ENCODE measurements around the gene GUSB.
"Not testable (repeated sequence)": the region's sequence is repeated elsewhere in the genome, so short reads cannot be mapped to it uniquely, and the experiment has no call there.

Gene GUSB

DNA sequence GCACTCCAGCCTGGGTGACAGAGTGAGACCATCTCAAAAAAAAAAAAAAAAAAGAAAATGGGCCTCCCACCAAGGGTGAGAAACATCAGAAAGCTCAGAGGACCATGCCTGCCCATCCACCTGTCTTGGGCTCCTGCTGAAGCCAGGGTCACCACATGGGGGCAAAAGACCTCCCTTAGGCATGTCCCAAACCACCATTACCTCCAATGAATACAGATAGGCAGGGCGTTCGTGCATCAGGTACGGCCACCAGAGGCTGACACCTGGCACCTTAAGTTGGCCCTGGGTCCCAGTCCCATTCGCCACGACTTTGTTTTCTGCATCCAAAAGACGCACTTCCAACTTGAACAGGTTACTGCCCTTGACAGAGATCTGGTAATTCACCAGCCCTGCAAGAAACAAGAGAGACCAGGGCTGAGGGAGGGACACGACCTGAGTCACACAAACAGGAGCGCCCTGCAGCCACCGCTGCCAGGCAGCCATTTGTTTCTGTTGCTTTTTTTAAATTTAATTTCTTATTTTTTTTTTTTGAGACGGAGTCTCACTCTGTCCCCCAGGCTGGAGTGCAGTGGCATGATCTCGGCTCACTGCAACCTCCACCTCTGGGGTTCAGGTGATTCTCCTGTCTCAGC is 6.1 kb downstream of the GUSB start:
- no peak for DNase-seq (ENCODE audit: low read depth)

GRCh38 chr7:65974876-65975275 is 7.1 kb downstream of the GUSB start:
- DNase-seq (ENCODE audit: low read depth) = no peak

DNA sequence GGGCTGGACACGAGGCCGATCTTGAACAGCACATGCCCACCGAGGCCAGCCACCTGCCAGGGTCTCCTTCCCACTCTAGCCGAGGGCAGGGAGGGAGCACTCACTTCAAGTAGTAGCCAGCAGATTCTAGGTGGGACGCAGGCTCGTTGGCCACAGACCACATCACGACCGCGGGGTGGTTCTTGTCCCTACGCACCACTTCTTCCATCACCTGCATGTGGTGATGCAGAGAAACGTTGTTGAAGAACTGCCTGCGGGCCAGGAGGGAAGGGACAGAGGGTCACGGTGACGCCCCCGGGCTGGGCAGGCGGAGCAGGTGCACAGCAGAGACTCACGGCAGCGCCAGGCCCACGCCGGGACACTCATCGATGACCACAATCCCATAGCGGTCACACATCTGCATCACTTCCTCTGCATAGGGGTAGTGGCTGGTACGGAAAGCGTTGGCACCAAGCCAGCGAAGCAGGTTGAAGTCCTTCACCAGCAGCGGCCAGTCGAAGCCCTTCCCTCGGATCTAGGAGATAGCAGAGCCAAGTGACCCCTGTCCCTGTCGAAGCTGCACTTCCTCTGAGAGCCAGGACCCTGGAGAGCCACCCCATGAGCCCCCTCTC is 7.7 kb downstream of the GUSB start:
- DNase-seq (ENCODE audit: low read depth) = no peak

DNA sequence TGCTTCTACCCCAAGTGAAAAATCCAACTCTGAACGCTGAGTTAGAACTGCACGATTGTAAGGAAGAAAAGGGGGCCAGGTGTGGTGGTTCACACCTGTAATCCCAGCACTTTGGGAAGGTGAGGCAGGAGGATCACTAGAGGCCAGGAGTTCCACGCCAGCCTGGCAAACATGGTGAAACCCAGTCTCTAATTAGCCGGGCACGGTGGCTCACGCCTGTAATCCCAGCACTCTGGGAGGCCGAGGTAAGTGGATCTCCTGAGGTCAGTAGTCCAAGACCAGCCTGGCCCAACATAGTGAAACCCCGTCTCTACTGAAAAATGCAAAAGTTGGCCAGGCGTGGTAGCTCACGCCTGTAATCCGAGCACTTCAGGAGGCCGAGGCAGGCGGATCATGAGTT is 9.0 kb downstream of the GUSB start:
- DNase-seq (ENCODE audit: low read depth) = no peak

DNA sequence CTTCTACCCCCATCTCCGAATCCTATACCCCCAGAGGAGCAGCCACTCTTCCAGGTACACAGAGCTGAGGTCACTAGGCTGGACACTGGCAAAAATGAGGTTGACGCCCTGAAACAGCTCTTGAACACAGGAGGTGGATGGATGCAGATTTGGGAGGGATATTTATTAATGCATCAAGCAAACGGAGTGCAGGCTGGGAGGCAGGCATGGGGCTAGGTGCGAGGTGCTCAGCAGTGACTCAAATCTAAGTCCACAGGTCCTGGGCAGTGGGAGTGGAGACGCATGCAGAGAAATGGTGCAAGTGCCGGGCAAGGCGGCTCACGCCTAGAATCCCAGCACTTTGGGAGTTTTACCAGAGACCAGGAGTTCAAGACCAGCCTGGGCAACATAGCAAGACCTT is 11.0 kb downstream of the GUSB start:
- DNase-seq (ENCODE audit: low read depth) = no peak

DNA sequence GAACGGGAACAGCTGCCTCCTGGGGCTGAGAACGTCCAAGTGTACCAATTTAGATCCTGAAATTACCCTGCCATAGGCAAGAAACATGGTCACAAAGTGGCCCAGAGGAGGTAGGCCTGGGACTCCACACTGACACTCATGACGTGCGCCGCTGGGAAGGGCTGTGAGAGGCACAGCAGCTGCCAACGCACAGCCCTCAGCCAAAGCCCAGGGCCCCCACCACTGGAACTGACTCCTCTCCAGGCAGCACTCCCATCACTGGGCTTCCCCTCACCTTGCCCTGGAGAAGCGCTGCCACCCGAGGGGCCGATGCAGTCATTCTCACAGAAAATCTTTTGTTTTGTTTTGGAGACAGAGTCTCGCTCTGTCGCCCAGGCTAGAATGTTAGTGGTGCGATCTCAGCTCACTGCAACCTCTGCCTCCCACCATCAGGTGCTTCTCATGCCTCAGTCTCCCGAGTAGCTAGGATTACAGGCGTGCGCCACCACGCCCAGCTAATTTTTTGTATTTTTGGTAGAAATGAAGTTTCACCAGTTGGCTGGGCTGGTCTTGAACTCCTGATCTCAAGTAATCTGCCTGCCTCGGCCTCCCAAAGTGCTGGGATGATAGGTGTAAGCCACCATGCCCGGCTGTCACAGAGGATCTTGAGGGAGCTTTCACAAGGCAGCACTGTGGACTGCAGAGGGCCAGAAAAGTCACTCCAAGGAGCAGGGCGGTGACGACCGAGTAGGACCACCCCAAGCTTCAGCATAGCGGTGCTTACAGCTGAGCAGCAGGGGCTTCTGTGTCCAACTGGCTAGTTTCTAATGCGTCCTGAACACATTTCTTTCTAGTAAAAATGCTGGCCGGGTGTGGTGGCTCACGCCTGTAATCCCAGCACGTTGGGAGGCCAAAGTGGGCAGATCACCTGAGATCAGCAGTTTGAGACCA is 13.5 kb downstream of the GUSB start:
- DNase-seq (ENCODE audit: low read depth) = no peak

DNA sequence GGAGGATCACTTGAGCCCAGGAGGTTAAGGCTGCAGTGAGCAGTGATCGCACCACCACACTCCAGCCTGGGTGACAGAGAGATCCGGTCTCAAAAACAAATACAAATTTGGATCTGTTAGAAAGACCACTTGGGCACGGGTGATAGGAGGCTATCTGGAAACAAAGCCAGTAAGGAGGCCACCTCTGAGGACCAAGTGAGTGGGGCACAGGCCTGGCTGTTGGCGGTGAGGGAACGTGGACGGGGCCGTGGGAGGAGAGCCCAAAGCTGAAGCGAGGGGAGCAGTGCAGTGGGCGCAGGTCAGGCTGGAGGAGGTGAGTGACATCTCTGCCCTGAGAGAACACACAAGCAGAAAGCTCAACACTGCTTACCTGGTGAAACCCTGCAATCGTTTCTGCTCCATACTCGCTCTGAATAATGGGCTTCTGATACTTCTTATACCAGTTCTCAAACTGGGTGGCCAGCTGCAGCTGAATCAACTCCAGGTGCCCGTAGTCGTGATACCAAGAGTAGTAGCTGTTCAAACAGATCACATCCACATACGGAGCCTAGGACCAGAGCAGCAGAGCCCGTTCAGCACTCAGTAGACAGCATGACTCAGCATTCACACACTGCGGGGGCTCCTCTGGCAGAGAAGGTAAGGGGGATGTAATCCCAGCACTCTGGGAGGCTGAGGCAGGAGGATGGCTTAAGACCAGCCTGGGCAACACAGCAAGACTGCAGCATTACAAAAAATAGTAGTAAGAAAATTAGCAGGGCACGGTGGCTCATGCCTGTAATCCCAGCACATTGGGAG is 14.5 kb downstream of the GUSB start:
- no peak for DNase-seq (ENCODE audit: low read depth)

DNA sequence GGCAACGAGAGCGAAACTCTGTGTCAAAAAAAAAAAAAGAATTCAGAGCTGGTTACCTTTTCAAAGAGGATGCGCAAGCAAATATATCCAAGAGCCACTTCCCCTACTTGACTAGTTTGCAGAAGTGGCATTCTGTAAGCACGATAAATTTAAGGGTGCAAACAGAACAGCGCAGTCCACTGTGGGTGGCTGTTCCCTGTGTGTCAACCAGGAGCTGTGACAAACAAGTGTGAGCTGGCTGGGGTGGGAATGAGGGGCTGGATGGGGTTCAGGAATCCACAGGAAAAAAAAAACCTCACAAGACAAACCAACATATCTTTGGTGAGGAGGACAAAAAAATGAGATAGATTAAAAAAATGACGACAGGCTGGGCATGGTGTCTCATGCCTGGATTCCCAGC is 15.9 kb downstream of the GUSB start:
- no peak for DNase-seq (ENCODE audit: low read depth)

DNA sequence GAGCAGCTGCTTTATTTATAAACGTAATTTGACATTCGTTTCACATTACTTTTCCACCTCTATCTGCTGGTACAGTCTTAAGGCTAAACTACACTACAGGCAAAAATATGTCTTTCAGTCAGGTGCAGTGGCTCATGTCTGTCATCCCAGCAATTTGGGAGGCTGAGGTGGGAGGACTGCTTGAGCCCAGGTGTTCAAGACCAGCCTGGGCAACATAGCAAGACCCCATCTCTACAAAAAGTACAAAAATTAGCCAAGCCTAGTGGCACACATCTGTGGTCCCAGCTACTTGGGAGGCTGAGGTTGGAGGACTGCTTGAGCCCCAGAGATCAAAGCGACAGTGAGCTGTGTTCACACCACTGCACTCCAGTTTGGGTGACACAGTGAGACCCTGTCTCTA is 17.3 kb downstream of the GUSB start:
- DNase-seq (ENCODE audit: low read depth) = not testable (repeated sequence)

DNA sequence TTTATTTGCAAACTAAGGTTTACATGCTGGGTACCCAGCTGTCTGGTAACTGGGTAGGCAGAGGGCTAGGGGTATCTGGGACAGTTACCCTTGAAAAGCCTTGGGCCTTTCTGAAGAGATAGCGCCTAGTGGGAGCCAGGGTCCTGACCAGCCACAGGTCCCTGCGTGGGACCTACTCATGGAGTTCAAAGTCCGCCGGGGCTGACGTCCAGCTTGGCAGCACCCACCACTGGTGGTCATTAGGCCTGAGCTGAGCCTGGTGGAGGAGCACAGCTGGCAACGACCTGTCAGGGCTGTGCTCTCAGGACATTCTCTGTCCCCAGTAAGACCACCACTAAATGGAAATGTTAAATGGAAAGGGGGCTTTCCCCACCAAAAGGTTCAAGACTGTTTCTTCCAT is 20.0 kb downstream of the GUSB start:
- DNase-seq (ENCODE audit: low read depth) = no peak

DNA sequence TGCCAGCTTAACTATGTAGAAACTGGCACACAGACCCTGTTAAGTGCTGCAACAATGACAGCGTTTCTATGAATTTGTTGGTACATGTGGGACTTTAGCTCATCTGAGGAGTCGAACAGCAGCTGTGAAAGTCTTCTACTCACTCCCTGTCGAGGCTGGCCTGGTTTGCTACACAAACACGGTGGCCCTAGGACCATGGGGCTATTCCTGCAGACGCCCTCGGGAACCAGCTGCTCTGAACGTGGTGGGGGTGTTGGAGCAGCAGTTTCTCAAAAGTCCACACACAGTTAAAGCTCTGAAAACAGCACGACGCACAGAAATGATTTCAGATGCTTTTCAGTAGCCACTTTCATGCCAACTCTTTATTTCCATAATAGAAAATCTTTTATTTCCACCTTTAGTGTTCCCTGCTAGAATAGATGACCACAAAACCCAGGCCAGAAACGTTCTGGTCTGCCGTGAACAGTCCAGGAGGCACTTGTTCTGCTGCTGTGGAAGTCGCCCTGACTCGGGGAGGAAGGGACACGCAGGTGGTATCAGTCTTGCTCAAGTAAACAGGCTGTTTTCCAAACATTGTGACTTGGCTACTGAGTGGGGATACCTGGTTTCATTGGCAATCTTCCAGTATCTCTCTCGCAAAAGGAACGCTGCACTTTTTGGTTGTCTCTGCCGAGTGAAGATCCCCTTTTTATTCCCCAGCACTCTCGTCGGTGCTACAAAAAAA is 21.5 kb downstream of the GUSB start:
- no peak for DNase-seq (ENCODE audit: low read depth)

GRCh38 chr7:65955718-65956117 is 26.3 kb downstream of the GUSB start:
- no peak for DNase-seq (ENCODE audit: low read depth)

GRCh38 chr7:65953890-65954450 is 28.0 kb downstream of the GUSB start:
- no peak for DNase-seq (ENCODE audit: low read depth)

DNA sequence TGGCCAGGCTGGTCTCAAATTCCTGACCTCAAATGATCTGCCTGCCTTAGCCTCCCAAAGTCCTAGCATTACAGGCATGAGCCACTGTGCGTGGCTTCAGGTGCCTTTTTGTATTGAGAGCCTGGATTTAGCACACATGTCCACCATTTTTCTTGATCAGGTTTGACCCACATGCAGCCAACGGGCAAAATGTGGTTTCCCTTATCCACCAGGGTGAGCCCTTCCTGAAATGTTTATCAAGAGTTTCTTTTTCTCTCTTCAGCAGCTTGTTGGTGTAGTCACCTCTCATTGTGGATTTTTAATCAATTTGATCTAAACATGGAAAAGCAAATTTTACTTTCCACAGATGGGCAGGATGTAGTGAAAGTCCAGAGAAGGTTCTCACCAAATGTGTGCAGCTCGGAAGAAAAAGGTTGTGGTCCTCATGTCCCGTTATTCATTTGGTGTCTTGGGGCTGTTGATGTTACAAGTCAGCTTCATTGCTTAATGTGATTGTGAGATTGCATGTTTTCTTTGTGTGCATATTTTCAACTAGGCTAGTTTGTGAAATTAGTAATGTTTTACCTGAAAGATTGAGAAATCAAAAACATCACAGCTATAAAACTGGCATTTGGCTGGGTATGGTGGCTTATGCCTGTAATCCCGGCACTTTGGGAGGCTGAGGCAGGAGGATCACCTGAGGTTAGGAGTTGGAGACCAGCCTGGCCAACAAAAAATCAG is 28.9 kb downstream of the GUSB start:
- DNase-seq (ENCODE audit: low read depth) = no peak

- DNase-seq (ENCODE audit: low read depth) = no peak
These were observed 30.0 kb downstream of the GUSB start for GRCh38 chr7:65951837-65952578.

GRCh38 chr7:65946904-65947303 is 35.1 kb downstream of the GUSB start:
- no peak for DNase-seq (ENCODE audit: low read depth)

- DNase-seq (ENCODE audit: low read depth) = not testable (repeated sequence)
These were observed 36.2 kb downstream of the GUSB start for GRCh38 chr7:65945787-65946186.

DNA sequence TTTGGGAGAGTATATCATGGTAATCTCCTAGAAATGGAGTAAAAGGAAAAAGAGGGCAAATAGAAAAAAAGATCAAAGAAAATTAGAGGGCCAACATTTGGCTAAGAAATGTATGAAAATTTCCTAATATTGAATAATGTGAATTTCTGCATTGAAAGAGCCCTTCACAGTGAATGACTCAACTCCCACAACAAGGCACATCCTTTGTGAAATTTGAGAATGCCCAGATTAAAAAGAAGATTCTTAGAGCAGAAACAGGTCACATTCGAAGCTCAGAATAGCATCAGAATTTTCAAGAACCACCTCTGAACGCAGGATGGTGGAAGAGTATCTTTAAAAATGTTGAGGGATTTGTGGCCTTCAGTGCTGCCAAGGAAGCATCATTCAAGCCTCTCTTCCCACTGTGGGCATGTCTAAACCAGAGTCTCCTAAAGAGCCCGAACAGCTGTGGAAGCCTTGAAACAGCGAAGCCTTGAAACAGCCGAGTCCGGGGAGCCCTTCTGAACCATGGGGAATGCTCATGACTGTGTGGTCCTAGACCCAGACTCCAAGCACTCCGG is 43.6 kb downstream of the GUSB start:
- no peak for DNase-seq (ENCODE audit: low read depth)

DNA sequence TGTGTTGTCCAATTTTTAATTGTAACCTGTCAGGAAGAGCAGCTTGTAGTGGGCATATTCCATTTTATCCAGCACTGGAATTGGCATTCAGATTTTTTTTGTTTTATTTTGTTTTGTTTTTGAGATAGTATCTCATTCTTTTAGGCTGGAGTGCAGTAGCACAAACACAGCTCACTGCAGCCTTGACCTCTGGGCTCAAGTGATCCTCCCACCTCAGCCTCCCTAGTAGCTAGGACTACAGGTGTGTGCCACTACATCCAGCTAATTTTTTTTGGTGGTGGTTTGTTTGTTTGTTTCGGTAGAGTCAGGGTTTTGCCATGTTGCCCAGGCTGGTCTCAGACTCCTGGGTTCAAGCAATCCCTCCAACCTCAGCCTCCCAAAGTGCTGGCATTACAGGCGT is 44.7 kb downstream of the GUSB start:
- DNase-seq (ENCODE audit: low read depth) = no peak

DNA sequence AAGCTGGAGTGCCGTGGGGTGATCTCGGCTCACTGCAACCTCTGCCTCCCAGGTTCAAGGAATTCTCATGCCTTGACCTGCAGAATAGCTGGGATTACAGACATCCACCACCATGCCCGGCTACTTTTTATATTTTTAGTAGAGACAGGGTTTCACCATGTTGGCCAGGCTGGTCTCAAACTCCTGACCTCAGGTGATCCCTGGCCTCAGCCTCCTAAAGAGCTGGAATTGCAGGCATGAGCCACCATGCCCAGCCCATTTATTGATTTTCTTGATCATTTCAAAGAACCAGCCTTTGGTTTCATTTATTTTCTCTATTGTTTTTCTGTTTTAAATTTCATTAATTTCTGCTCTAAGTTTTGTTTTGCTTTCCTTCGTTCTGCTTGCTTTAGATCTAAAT is 50.3 kb downstream of the GUSB start:
- no peak for DNase-seq (ENCODE audit: low read depth)
